Measurements from ENCODE around the gene KCNN3. TPM values are rescaled to one million over a fixed set of nuclear protein-coding genes. Genes with fewer than 3 reads are reported as not detected.

KCNN3 gene
- total RNA-seq, 2 donors from 2014 or later: 3.9 to 4.4 TPM

DNA sequence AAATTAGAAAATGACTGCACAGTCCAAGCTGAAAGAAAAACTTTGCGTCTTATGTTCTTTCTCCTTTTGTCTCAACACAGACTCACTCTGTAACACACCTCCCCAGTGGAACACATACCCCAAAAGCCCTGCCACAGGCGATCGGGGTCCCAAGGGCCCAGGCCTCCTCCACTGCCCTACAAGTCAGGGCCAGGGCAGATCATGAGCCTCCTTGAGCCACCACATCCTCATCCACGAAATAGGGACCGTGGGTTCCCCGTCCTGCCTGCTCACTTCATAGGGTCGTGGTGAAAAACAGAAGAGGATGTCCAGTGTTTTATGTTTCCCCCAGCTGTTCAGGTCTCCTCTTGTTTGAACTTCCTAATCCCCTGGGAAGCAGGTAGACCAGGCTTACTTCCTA is 116.7 kb downstream of the KCNN3 start:
- H3K36me3 ChIP-seq: no peaks in the 10 kb centered on the region
- H3K27ac ChIP-seq: no peak overlapping the region

DNA sequence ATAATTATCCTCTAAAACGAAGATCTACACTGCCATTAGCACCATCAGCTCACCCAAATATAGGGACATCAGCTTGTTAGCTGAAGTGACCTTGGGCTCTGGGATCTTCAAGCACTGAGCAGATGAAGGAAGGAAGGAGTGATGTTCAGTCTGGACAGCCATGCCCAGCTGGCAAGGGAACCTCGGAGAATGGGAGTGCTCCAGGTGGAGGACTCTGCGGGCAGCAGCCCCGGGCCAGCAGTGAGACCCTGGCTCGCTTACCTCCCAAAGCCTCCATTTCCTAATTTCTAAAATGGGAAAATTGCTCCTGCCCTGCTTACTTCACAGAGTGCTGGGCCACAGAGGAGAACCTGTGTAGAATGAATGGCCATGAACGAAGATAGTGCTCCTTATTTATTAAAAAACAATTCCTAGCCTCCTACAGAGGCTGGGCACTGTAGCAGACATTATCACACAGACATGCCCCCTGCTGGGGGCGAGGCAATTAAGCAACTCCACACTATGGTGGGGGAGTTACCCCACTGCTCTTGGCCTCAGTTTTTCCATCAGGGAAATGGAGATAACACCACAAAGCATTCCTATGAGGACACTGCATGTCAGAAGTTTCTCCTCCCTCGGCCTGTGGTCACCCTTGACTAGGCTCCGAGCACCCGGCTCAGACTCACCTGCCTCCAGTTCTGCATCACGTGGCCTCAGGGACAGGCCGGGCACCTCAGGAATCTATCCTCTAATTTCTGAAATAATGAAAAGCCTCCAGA is 117.6 kb downstream of the KCNN3 start:
- no peak for DNase-seq (ENCODE audit: low spot score)
- H3K27ac ChIP-seq: peak overlapping the region in 1 of 2 donors; percentile 13
- no peaks in the 10 kb centered on the region for H3K9me3 ChIP-seq
- peaks cover 0 to 15% of the 10 kb centered on the region in 2 donors for H3K4me1 ChIP-seq
- H3K36me3 ChIP-seq: no peaks in the 10 kb centered on the region
- H3K4me3 ChIP-seq: no peak overlapping the region
- no peaks in the 10 kb centered on the region for H3K27me3 ChIP-seq
- TF ChIP-seq, protein P1, sequence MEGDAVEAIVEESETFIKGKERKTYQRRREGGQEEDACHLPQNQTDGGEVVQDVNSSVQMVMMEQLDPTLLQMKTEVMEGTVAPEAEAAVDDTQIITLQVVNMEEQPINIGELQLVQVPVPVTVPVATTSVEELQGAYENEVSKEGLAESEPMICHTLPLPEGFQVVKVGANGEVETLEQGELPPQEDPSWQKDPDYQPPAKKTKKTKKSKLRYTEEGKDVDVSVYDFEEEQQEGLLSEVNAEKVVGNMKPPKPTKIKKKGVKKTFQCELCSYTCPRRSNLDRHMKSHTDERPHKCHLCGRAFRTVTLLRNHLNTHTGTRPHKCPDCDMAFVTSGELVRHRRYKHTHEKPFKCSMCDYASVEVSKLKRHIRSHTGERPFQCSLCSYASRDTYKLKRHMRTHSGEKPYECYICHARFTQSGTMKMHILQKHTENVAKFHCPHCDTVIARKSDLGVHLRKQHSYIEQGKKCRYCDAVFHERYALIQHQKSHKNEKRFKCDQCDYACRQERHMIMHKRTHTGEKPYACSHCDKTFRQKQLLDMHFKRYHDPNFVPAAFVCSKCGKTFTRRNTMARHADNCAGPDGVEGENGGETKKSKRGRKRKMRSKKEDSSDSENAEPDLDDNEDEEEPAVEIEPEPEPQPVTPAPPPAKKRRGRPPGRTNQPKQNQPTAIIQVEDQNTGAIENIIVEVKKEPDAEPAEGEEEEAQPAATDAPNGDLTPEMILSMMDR (IDR thresholded peaks at IDR 0.05): no peak

More for the DNA sequence above, 116.7 kb downstream of the KCNN3 start:
- H3K4me3 ChIP-seq: no peak overlapping the region
- no peak for DNase-seq (ENCODE audit: low spot score)
- no peaks in the 10 kb centered on the region for H3K9me3 ChIP-seq
- H3K27me3 ChIP-seq: no peaks in the 10 kb centered on the region
- TF ChIP-seq, protein P1 (IDR thresholded peaks at IDR 0.05): no peak
- peaks cover 0 to 8% of the 10 kb centered on the region in 2 donors for H3K4me1 ChIP-seq

DNA sequence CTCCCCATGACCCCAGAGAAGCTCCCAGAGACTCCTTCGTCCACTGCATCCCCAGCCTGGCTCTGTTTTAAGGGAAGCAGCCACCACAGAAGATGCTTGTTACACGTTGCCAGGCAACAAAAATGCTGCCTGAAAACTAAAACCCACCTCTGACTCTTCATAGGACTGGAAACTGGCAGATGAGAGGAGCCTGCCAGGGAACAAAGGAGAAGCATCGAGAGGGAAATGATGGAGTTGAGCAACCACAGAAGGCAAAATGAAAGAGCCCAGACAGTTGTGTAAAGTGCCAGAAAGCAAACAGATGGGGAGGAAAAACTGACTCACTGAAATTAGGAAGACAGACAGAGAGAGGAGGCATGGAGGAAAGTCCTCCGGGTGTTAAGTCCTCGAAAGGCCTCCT is 118.4 kb downstream of the KCNN3 start:
- Histone ChIP-seq H3K27ac (peak overlapping the region in 1 of 2 donors; percentile 39), H3K27me3 (no peaks in the 10 kb centered on the region), H3K4me1 (peaks cover 0 to 19% of the 10 kb centered on the region in 2 donors), H3K4me3 (no peak overlapping the region), H3K9me3 (no peaks in the 10 kb centered on the region), H3K36me3 (no peaks in the 10 kb centered on the region)
- no peak for DNase-seq (ENCODE audit: low spot score)
- TF ChIP-seq, protein P1 (IDR thresholded peaks at IDR 0.05): no peak

GRCh38 chr1:154750681-154751665 is 119.1 kb downstream of the KCNN3 start:
- H3K36me3 ChIP-seq: no peaks in the 10 kb centered on the region
- H3K4me1 ChIP-seq: peaks cover 0 to 19% of the 10 kb centered on the region in 2 donors
- DNase-seq (ENCODE audit: low spot score): no peak
- TF ChIP-seq, protein P1 (IDR thresholded peaks at IDR 0.05): no peak
- no peak overlapping the region for H3K4me3 ChIP-seq
- no peaks in the 10 kb centered on the region for H3K27me3 ChIP-seq
- H3K27ac ChIP-seq: peak overlapping the region in 1 of 2 donors; percentile 39
- no peaks in the 10 kb centered on the region for H3K9me3 ChIP-seq

DNA sequence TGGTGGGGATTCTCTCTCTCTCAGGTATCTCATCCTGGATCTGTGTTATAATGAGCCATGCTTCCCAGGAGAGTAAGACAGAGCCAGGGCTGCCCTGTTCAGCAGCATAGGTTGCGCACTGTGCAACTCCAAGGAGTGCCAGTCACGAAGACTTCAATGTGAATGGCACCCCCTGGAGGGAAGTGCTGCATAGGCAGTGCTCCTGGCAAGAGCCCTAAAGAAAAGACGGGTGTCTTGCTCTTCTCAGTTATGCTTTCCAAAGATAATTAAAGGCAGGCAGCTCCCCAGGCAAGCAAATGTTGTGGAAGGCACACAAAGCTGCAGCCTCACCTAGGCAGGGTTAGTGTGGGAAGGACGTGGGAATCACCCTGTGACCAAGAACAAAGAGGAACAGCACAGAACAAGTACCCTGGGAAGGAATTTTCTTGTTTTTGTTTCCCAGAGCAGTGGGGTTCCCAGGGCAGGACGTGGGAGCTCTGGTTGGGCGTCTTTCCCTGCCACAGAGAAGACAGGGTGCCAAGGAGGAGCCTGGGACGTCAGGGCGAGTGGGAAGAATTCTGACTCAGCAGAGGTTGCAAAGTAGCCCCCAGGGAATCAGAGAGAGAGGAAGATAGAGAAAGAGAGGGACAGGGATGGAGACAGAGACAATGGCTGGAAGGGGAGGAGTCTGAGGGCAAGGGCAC is 120.9 kb downstream of the KCNN3 start:
- Histone ChIP-seq H3K27me3 (no peaks in the 10 kb centered on the region), H3K4me1 (peaks cover 0 to 19% of the 10 kb centered on the region in 2 donors), H3K36me3 (no peaks in the 10 kb centered on the region), H3K27ac (no peak overlapping the region), H3K4me3 (no peak overlapping the region), H3K9me3 (no peaks in the 10 kb centered on the region)
- TF ChIP-seq, protein P1 (IDR thresholded peaks at IDR 0.05): peak in 1 of 2 donors; percentile 22
- no peak for DNase-seq (ENCODE audit: low spot score)
